Loucy (cell line): ENCODE measurements around the gene PTGR3.

ENCODE experiments used
- H2AFZ ChIP-seq: fragments of 200-600 bp; sonication (generic); 2 replicates; pipeline ENCODE4 v1.6.0; 2016; ENCODE audit warnings: antibody characterized with exemption, mild to moderate bottlenecking, low read length, moderate library complexity
- H3F3A ChIP-seq: fragments of 200-600 bp; 2 replicates; pipeline ENCODE4 v1.6.0; 2016; ENCODE audit warnings: antibody characterized with exemption, low read depth, mild to moderate bottlenecking
- H3K27me3 ChIP-seq: fragments of 200-600 bp; sonication (generic); 2 replicates; pipeline ENCODE4 v1.6.1; 2014; ENCODE audit warnings: low read length, mild to moderate bottlenecking; ENCODE audit not compliant: insufficient read depth, poor library complexity, severe bottlenecking
- H3K36me3 ChIP-seq: fragments of 200-600 bp; sonication (generic); 2 replicates; pipeline ENCODE4 v1.6.1; 2016; ENCODE audit warnings: low read length; ENCODE audit not compliant: insufficient read depth
- H3K4me1 ChIP-seq: fragments of 200-600 bp; sonication (generic); 2 replicates; pipeline ENCODE4 v1.5.1; 2014; ENCODE audit warnings: low read length, mild to moderate bottlenecking; ENCODE audit not compliant: insufficient read depth, poor library complexity, severe bottlenecking
- H3K4me2 ChIP-seq: fragments of 200-600 bp; sonication (generic); 2 replicates; pipeline ENCODE4 v1.6.0; 2014; ENCODE audit warnings: antibody characterized with exemption, low read length, low read depth, mild to moderate bottlenecking; ENCODE audit not compliant: poor library complexity, severe bottlenecking
- H3K4me3 ChIP-seq: fragments of 200-600 bp; sonication (generic); 2 replicates; pipeline ENCODE4 v1.5.1; 2014; ENCODE audit warnings: low read length, mild to moderate bottlenecking, mixed read lengths; ENCODE audit not compliant: poor library complexity, severe bottlenecking
- H3K79me2 ChIP-seq: fragments of 200-600 bp; sonication (generic); 2 replicates; pipeline ENCODE4 v1.6.1; 2014; ENCODE audit warnings: low read length; ENCODE audit not compliant: insufficient read depth
- H3K9ac ChIP-seq: fragments of 200-600 bp; sonication (generic); 2 replicates; pipeline ENCODE4 v1.6.0; 2014; ENCODE audit warnings: mild to moderate bottlenecking, low read depth, low read length, moderate library complexity; ENCODE audit not compliant: poor library complexity, severe bottlenecking
- H3K9me2 ChIP-seq: fragments of 200-600 bp; sonication (generic); replicated peaks from 2 replicates; pipeline ENCODE4 v1.6.1; 2016; ENCODE audit warnings: low read depth, low read length, mixed read lengths
- H3K9me3 ChIP-seq: fragments of 200-600 bp; sonication (generic); 2 replicates; pipeline ENCODE4 v1.6.1; 2014; ENCODE audit warnings: mild to moderate bottlenecking, antibody characterized with exemption, low read length, low read depth; ENCODE audit not compliant: insufficient read depth
- H4K20me1 ChIP-seq: fragments of 200-600 bp; sonication (generic); 2 replicates; pipeline ENCODE4 v1.6.0; 2014; ENCODE audit warnings: antibody characterized with exemption, low read length, mild to moderate bottlenecking; ENCODE audit not compliant: insufficient read depth, poor library complexity, severe bottlenecking
- EZH2phosphoT487 ChIP-seq: fragments of 200-600 bp; IDR thresholded peaks from 2 replicates; pipeline ENCODE4 v1.6.1; 2018; ENCODE audit warnings: antibody characterized with exemption, mild to moderate bottlenecking, moderate library complexity, borderline replicate concordance
- TF ChIP-seq, protein P1 (sequence below): fragments of 200-600 bp; sonication (generic); conservative IDR thresholded peaks from 2 replicates; pipeline ENCODE4 v1.5.1; 2014; ENCODE audit warnings: mild to moderate bottlenecking, antibody characterized with exemption, low read length

The PTGR3 gene

DNA sequence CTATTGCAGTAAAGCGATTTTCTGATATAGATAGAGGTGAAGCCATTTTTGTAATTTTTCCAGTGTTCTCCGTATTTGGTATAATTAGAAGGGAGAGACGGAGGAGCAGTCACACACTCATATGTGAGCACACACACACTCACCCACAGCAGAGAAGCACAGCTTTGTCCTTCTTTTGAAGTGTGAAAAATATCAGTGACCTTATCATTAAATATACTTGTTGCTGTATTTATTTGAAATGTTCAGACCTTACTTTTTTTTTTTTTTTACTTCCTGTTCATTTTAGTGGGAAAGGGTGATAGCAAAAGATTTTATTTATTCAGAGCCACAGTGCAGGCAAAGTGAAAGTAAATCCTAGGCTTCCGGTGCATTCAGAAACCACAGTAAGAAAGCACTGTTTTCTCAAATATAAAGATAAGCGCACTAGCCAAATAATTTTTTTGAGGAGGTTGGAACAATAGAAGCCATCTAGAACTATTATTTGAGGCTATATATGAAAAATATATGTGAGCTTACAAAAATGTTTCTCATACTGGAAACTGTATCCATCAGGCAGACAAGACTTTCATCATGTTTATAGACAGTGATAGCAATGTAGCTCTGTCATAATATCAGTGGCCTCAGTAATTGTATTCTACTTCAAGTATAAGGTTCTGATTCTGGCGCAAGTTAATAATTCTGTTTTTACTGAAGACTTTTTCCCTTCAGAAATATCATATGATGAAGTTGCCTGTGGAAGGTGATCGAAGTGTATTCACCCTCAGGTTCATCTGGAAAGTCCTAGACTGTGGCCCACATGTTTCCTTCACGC, 38.9 kb upstream of the PTGR3 start:
- Histone ChIP-seq H3K4me2 (peak overlapping the region; percentile 77), H3K36me3 (no peaks in the 10 kb centered on the region), H3K27me3 (no peaks in the 10 kb centered on the region), H3K9me3 (no peaks in the 10 kb centered on the region), H3K4me3 (peak overlapping the region; percentile 72), H4K20me1 (no peaks in the 10 kb centered on the region), H3K9me2 (no peaks in the 10 kb centered on the region), H3K79me2 (peaks cover 88% of the 10 kb centered on the region), H3K4me1 (peaks cover 28% of the 10 kb centered on the region), H2AFZ (no peak overlapping the region), H3K9ac (peak overlapping the region; percentile 54), H3F3A (0 out of 2 replicates have a peak, but pooled peaks cover 2% of the 10 kb centered on the region)
- TF ChIP-seq, protein P1, sequence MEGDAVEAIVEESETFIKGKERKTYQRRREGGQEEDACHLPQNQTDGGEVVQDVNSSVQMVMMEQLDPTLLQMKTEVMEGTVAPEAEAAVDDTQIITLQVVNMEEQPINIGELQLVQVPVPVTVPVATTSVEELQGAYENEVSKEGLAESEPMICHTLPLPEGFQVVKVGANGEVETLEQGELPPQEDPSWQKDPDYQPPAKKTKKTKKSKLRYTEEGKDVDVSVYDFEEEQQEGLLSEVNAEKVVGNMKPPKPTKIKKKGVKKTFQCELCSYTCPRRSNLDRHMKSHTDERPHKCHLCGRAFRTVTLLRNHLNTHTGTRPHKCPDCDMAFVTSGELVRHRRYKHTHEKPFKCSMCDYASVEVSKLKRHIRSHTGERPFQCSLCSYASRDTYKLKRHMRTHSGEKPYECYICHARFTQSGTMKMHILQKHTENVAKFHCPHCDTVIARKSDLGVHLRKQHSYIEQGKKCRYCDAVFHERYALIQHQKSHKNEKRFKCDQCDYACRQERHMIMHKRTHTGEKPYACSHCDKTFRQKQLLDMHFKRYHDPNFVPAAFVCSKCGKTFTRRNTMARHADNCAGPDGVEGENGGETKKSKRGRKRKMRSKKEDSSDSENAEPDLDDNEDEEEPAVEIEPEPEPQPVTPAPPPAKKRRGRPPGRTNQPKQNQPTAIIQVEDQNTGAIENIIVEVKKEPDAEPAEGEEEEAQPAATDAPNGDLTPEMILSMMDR = no peak
- no peak for TF ChIP-seq EZH2phosphoT487

DNA sequence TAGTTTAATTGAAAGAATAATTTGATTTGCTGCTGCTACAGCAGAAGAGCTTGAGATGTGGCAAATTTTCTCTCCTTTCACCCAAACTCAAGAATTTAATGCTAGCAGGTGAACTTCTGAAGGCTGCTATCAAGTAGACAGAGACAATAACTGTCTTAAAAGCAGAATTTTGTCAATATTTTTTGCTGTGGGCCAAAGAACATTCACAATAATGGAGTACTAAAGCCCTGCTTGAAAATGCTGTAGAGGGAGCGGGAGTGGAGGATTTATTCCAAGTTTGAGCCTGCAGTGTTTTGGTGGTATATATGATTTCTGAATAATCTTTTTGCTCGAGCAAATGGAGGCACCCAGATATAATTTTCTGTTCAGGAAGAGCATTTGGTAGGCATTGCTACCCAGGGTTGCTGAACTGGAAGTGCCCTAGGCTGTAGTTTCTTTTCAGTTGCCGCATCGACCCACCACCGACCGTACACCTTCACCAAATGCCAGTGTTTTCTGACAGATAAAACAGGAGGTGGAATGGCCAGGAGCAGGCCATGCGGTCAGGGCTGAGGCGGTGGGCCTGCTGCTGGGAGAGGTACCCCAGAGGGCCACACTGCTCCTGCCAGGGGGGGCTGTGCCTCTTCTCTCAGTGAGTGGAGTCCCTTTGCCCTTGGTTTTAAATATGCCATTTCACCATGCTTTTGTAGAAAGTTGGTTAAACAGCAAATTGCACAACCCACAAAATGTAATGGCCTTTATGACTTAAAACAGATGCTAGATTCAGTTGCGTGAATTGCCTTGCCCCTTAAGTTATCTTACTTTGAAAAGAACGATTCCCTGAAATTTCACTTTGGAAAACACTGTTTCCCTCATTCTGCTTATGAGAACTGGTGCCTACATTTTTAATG, 38.0 kb upstream of the PTGR3 start:
- Histone ChIP-seq H3K27me3 (no peaks in the 10 kb centered on the region), H3K79me2 (peaks cover 92% of the 10 kb centered on the region), H3K9me2 (no peaks in the 10 kb centered on the region), H4K20me1 (no peaks in the 10 kb centered on the region), H3K4me2 (peak overlapping the region; percentile 77), H2AFZ (no peak overlapping the region), H3F3A (0 out of 2 replicates have a peak, but pooled peaks cover 2% of the 10 kb centered on the region), H3K4me3 (peak overlapping the region; percentile 72), H3K9me3 (no peaks in the 10 kb centered on the region), H3K36me3 (no peaks in the 10 kb centered on the region), H3K4me1 (peaks cover 28% of the 10 kb centered on the region), H3K9ac (peak overlapping the region; percentile 54)
- no peak for TF ChIP-seq EZH2phosphoT487
- TF ChIP-seq, protein P1 = no peak

DNA sequence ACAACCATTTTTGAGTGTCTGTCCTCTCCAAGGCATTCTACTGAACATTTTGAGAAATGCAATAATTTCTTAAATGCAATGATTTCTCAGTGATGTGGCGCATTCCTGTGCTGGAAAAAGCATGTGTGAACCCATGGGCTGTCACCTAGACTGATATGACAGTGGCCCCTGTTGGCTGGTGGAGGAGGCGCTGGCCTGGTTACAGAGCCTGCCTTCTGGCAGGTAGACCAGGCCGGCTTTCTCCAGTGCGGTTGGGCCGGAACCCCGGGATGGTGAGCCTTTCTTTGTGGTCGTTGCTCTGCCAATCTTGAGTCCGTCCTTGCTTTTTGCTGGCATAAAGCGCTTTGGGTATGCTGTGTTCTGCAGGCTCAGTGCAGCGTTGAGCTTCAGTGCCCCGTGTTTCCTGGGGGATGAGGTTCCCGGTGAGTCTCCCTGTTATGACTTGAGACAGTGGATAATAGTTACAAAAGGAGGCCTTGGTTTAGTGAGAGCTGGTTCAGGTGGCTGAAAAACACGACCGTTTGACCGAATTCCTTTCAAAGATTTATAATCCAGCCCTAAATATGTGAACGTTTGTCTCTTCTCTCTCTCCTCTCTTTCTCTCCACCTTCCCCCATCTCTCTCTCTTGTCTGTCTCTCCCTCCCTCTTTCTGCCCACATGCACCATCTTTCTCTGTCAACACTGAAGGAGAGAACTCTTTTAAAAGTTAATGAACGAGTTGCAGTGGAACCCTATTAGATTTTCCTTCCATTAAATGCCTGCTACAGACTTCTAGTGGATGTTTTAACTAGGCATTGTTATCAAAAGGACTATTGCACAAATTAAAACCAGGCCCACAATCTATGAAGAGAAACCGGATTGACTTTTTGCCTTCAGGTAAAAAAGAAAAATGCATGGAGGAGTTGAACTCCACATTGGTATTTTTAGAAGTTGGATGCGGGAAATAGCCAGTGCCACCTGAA, 35.7 kb upstream of the PTGR3 start:
- no peaks in the 10 kb centered on the region for H3K9me3 ChIP-seq
- TF ChIP-seq, protein P1 = peak; percentile 57
- no peak for TF ChIP-seq EZH2phosphoT487
- H2AFZ ChIP-seq = no peak overlapping the region
- no peaks in the 10 kb centered on the region for H4K20me1 ChIP-seq
- H3K4me1 ChIP-seq = peaks cover 28% of the 10 kb centered on the region
- no peaks in the 10 kb centered on the region for H3K9me2 ChIP-seq
- no peak overlapping the region for H3K4me2 ChIP-seq
- 0 out of 2 replicates have a peak, but pooled peaks cover 2% of the 10 kb centered on the region for H3F3A ChIP-seq
- no peak overlapping the region for H3K9ac ChIP-seq
- no peaks in the 10 kb centered on the region for H3K27me3 ChIP-seq
- no peak overlapping the region for H3K4me3 ChIP-seq
- H3K79me2 ChIP-seq = peaks cover 93% of the 10 kb centered on the region
- H3K36me3 ChIP-seq = no peaks in the 10 kb centered on the region
